ENCODE data around the gene WDR43.
"Not testable (repeated sequence)": the region's sequence is repeated elsewhere in the genome, so short reads cannot be mapped to it uniquely, and the experiment has no call there.

WDR43 gene

GRCh38 chr2:28972778-28973335 is 78.4 kb downstream of the WDR43 start:
- no peak for DNase-seq

DNA sequence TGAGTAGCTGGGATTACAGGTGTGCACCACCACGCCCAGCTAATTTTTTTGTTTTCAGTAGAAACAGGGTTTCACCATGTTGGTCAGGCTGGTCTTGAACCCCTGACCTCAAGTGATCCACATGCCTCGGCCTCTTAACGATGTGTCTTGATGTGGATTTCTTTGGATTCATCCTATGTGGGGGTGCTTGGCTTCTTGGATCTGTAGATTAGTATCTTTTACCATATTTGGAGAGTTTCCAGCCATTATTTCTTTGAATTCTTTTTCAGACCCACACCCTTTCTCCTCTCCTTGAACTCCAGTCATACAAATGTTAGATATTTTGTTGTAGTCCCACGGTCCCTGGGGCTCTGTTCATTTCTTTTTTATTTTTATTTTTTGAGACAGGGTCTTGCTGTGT is 79.8 kb downstream of the WDR43 start:
- DNase-seq: no peak

DNA sequence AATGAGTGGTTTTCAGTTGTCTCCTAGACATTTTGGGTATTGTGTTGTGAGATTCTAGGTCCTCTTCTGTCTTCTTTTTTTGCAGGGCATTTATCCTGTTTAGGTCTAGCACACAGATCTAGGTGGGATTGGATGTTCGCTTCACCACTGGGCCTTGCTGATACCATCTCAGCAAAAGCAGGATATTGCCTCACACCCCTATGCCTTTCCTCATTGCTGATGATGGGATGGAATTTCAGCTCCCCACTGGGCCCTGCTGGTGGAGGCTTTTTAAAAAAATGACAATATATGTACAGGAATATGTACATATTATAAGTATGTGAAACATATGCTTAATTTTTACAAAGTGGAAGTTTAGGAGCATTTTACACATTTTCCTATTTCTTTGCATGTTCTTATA is 81.2 kb downstream of the WDR43 start:
- no peak for DNase-seq

GRCh38 chr2:28976584-28976983 is 82.1 kb downstream of the WDR43 start:
- DNase-seq: no peak

DNA sequence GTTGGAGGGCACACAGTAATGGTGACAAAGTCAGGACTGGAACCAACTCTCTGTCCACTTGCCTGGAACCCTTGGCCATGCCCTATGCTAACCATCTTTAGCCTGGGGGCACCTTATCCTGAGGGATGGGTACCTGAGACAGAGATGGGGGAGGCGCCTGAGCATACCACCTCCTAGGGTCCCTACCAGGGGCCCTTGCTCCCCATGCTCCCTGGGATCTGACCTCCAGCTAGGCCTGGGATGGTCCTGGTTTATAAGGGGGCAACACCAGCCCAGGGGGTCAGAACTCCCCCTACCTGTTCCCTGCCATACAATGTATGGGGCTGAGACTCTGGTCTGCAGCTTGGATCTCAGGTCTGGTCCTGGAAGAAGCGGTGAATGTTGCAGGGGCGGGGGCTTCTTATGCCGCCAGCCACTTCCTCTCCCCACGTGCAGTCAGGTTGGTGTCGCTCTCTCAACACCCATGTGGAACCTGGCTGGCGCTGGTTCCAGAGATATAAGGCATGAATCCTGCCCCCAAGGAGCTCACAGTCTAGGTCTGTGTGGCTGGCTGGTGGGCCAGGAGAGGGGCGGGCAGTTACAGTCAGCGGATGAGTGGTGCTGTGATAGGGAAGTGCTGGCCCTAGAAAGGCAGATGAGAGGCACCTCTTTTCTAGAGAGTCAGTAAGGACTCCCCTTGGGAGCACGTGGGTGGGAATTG is 82.9 kb downstream of the WDR43 start:
- DNase-seq: no peak

DNA sequence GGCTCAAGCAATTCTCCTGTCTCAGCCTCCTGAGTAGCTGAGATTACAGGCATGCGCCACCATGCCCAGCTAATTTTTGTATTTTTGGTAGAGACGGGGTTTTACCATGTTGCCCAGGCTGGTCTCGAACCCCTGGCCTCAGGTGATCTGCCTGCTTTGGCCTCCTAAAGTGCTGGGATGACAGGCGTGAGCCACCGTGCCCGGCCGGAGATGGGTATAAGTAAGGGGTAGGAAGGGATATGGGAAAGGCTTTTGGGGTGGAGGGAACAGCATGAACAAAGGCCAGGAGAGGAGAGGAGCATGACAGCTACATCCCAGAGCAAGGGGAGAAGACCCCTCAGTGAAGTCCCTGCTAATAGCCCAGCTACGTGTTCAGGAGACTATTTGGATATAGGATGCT is 83.5 kb downstream of the WDR43 start:
- not testable (repeated sequence) for DNase-seq

DNA sequence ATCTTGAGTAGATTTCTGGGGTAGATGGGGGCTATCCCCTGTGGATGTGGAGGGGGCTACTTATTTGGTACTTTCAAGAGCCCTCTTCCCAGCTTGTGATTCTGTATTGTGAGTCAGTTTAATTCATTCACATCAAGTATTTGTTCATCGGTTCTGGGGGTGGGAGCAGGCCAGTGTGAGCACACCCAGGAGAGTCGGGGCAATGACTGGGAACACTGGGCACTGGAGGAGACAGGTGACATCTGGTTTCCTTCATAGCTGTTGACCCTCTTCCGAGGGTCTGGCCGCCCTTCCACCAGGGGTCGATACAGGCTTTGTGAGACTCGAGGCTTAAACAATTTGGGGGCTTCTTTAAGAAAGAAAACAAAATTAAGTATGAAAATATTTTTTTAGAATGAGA is 84.1 kb downstream of the WDR43 start:
- no peak for DNase-seq

- no peak for DNase-seq
These were observed 84.6 kb downstream of the WDR43 start for GRCh38 chr2:28979041-28979440.

DNA sequence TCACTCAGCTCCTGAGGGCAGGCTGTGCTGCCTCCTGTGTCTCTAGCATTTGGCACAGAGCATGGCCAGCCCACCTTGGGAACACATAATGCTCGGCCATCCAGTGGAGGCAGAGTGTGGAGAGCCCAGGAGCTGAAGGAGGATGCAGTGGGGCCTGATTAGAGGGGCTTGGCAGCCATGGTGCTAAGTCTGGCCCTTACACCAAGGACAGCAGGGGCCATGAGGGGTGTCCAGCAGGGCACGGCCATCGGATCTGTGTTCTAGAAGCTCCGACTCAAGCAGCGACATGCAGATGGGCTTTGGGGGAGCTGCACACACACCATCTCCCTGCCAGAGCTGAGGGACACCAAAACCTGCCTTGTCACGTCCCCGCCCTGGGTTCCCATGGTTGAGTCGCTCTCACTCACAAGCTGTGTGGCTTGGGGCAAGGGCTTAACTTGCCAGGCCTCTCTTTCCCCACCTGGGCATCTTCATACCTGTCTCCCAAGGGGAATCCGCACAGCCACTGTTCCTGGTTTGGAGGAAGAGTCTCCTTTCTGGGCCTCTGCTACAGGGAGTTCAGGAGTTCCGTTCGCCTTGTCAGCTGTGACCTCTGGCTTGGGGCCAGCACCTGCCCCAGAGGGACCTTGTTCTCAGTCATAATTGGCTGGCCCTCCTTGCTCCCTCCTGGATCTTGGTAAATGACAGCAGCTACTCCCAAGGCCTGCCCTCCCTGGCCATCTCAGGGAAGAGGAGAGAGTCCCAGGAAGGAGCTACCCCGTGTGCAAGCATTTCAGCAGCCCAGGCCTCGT is 85.3 kb downstream of the WDR43 start:
- no peak for DNase-seq

- DNase-seq: no peak
These were observed 86.0 kb downstream of the WDR43 start for GRCh38 chr2:28980368-28981015.

DNA sequence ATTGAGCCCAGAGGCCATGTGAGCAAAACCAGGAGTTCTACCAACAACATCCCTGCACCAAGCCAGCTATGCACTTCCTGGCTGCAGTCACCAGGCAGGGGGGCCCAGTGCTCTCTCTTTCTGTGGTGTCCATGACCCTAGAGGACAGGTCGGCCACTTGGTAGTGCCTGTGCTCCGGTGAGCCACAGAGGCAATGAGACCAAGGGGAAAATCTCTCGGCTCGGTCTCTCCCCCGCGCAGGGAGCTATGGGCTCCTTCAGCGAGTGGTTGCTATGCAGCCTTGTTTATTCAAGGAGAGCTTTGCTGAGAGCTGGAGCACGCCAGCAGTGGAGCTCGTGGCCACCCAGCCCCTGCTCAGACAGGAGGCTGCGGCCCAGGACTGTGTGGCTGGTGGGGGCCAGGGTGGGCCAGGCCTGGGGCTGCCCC is 86.6 kb downstream of the WDR43 start, which contains the start of gene TOGARAM2:
TOGARAM2 (plus strand) TSS at position 283 of the 426 bp plus-strand sequence. CDS start 13,537 bp downstream, outside the sequence.
- DNase-seq: no peak

DNA sequence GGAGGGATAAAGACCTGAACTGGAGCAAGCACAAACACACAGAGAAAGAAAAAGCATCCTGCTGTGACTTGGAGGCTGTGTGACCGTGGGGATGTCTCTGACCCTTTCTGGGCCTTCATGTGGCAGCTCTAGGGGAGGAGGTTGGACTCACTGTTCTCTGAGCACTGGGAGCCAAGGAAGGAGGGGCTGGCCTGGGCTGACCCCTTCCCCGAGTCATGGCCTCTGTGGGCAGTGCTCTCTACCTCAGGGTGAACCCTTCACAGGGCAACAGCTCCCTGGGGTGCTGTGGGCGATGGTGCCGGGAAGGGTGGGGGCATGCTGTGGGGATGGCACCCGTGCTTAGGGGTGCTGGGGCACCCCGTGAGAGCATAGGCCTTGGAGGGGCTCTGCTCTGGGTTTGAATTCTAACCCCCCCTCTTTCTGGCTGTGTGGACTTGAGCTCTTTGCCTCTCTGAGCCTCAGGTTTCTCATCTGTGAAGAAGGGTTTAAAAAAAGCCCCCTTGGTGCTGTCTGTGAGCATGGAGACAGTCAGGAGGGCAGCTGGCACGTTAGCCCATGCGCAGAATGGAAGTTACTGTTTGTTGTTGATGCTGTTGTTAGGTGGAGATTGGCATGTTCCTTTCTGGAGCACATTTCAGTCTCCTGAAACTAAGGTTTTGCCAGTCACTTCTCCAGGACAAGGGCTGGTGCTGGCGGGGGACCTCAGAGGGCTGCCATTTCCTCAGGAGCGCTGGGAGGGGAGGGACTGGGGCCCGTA is 87.3 kb downstream of the WDR43 start:
- DNase-seq: no peak

- no peak for DNase-seq
These were observed 88.0 kb downstream of the WDR43 start for GRCh38 chr2:28982381-28982950.

GRCh38 chr2:28986429-28986828 is 92.0 kb downstream of the WDR43 start:
- no peak for DNase-seq

DNA sequence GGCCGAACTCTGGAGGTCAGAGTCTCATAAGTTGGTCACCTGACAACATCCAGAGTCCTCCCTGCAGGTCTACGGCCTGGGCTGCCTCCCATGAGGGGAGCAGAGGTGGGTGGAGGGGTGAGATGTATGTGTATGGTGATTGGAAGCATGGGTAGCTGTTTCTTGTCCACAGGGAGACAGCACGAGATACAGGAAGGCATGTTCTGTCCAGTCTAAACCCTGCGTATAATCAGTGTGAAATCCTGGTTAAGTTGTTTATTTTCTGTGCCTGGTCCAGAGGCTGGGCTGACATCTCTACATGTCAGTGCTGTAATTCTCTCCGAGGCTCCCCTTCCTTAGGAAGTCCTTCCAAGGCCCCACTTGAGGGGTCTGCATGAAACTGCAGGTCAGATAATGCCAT is 95.5 kb downstream of the WDR43 start:
- DNase-seq: no peak

DNA sequence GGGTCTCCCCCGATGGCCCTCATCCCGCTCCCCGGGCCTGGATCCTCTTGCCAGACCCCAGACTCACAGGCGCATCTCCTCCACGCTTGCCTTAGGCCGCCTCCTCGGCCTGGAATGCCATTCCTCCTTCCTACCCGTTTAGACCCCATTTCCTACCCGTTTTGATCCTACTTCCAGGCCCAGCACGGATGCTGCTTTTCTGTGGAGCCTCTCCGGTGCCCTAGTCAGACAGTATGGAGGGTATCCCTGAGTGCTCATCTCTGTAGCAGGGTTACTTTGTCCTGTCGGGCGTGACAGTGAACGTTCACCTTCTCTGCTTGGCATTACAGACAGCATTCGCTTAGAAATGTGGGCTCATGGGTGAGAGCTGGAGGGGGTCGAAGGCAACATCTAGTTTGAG is 96.0 kb downstream of the WDR43 start:
- no peak for DNase-seq

DNA sequence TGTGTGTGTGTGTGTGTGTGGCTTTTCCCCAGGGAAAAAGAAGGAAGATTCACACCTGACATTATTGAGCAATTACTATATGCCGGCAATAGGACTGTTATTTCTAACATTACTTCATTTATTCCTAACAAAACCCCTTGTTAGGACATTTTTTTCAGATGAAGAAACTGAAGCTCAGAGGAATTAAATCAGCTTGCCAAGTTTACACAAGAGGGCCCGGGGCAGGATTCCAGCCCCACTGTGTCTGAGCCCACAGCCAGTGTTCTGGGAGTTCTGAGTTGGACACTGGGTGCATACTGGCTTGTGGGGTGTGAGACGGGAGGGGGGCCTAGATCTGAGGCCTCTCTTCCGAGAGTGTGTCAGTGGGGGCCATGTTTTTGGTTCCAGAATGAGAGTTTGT is 96.6 kb downstream of the WDR43 start:
- DNase-seq: no peak

DNA sequence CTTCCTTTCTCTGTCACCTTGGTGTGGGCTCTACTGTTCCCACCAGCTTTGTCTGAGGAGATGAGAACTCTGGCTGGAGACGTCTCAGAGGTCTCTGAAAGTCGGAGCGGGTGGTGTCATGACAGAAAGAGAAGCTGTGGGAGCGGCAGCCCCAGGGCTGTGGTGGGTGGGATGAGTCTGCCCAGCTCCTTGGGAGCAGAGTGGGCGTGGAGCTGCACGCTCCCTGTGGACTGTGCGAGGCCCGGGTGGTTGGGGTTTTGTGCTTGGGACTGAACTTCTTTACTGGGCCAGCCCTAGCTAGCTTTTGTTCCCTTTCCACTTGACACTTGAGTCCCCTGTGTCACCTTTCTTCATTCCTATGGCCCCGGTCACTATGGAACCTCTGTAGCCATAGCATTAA is 97.0 kb downstream of the WDR43 start:
- DNase-seq: no peak

GRCh38 chr2:28993206-28993960 is 98.9 kb downstream of the WDR43 start:
- DNase-seq: no peak

DNA sequence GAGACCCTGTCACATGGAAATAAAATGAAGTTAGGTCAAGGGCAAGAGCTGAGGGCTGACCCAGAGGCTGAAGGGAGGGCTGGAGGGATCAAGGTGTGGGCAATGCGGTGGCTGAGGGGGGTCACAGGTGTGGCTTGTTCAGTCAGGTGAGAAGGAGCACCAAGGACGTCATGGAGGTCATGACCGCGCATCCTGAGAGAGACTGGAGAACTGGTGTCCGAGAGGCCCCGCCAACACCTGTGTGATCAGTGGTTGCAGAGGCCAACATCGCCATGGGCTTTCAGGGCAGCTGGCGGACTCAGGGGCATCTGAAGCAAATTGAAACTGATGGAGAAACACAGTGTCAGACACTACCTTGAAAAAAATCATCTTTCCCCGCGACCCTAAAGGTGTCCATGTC is 99.6 kb downstream of the WDR43 start:
- DNase-seq: no peak

- DNase-seq: no peak
These were observed 100.2 kb downstream of the WDR43 start for GRCh38 chr2:28994679-28995078.
